GM23248 (cell line): Measurements from ENCODE around the gene VSTM2B.

ENCODE experiments used
- EZH2 ChIP-seq: fragments of 200-600 bp; sonication (generic); IDR thresholded peaks from 2 replicates; pipeline ENCODE4 v1.6.1; 2018; ENCODE audit warnings: antibody characterized with exemption, mild to moderate bottlenecking; ENCODE audit not compliant: insufficient read depth, poor library complexity, severe bottlenecking
- EZH2phosphoT487 ChIP-seq: fragments of 200-600 bp; sonication (generic); IDR thresholded peaks from 2 replicates; pipeline ENCODE4 v1.6.1; 2018; ENCODE audit warnings: antibody characterized with exemption, moderate library complexity, mild to moderate bottlenecking, low read depth; ENCODE audit not compliant: insufficient read depth

DNA sequence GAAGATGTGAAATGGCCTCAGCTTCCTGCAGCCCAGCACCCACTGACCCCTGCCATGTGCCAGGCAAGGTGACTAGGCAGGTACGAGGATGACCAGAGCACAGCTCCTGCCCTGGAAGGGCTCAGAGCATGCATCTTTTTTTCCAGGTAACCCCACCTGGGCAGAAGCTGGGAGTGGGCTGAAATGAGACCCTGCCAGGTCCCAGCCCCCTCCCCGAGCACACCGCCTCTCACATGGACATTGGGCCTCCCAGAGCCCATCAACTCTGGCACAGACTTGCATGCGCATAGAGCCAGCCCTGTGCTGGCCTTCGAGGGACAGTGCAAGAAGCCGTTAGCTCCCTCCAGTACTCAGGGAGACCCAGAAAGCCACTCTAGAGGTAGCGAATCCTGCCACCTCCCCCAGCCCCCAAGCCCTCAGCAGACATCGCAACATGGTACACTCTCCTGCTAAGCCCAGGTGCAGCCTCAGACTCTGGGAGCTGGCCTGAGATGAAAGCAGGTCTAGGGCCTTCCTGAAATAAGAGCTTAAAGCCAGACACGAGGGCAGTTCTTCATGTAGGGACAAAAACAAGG, 8.9 kb upstream of the VSTM2B start:
- TF ChIP-seq EZH2 (no peak), EZH2phosphoT487 (no peak)
